ENCODE measurements around the gene PDE2A. TPM values are rescaled to one million over a fixed set of nuclear protein-coding genes. Genes with fewer than 3 reads are reported as not detected.

The PDE2A gene
- polyA plus RNA-seq, 3 donors: 0.18 to 1.7 (median 0.53) TPM

GRCh38 chr11:72584939-72585597 is 89.2 kb downstream of the PDE2A start:
- Histone ChIP-seq H3K4me3 (replicated peaks in 1 of 3; ENCODE audit: low read depth in 2 of 3, low read length in 3 of 3) (peak overlapping the region in 1 of 3 experiments; percentile 35), H3K27me3 (ENCODE audit: control insufficient read depth in 2 of 2, insufficient read depth in 2 of 2, low read length in 2 of 2) (peaks cover 6 to 31% of the 10 kb centered on the region in 2 donors), H4K20me1 (ENCODE audit: insufficient read depth, low read length) (no peaks in the 10 kb centered on the region), H2AFZ (ENCODE audit: insufficient read depth, low read depth, low read length, poor library complexity, severe bottlenecking) (no peak overlapping the region), H3K9me3 (replicated peaks in 1 of 2; ENCODE audit: control insufficient read depth in 1 of 2, insufficient read depth in 1 of 2, low read length in 2 of 2) (no peaks in the 10 kb centered on the region), H3K27ac (ENCODE audit: low read depth in 1 of 2, low read length in 2 of 2) (peak overlapping the region; percentile 65 to 69), H3K4me2 (replicated peaks; ENCODE audit: extremely low read depth, low read length, poor library complexity, severe bottlenecking) (peak overlapping the region; percentile 27), H3K9ac (ENCODE audit: insufficient read depth, low read length, poor library complexity, severe bottlenecking) (peak overlapping the region; percentile 39), H3K36me3 (replicated peaks in 1 of 2; ENCODE audit: control insufficient read depth in 1 of 2, insufficient read depth in 2 of 2, low read length in 2 of 2) (no peaks in the 10 kb centered on the region), H3K79me2 (ENCODE audit: insufficient read depth, low read length) (no peaks in the 10 kb centered on the region), H3K4me1 (ENCODE audit: control insufficient read depth in 1 of 2, insufficient read depth in 2 of 2, low read length in 2 of 2) (peaks cover 37 to 39% of the 10 kb centered on the region in 2 donors)
- H3K4me1 Mint-ChIP-seq: peaks cover 55% of the 10 kb centered on the region
- peak overlapping the region; percentile 61 to 73 for H3K4me3 Mint-ChIP-seq
- peaks cover 3 to 17% of the 10 kb centered on the region in 2 donors for H3K36me3 Mint-ChIP-seq
- TF ChIP-seq CTCF (IDR thresholded peaks at IDR 0.05): no peak
- peak; percentile 52 to 67 (median 63) for DNase-seq
- peaks cover 0 to 19% (median 5%) of the 10 kb centered on the region in 7 donors for H3K9me3 Mint-ChIP-seq
- peak overlapping the region; percentile 65 to 93 (median 89) for H3K27ac Mint-ChIP-seq
- 0% methylated on average over 3 of the region's 12 CpGs for WGBS (ENCODE audit: insufficient coverage)
- intact Hi-C loops (cut with micrococcal nuclease): loop anchor here (2.0 to 5.0 kb wide), 3 partner anchors 57 to 103 kb away; no protein-coding TSS in a partner anchor
- peaks cover 49 to 68% (median 60%) of the 10 kb centered on the region in 3 donors for H3K27me3 Mint-ChIP-seq (ENCODE audit: low read depth in 3 of 3)

GRCh38 chr11:72584293-72584938 is 89.8 kb downstream of the PDE2A start:
- Histone ChIP-seq H4K20me1 (ENCODE audit: insufficient read depth, low read length) (no peaks in the 10 kb centered on the region), H3K36me3 (replicated peaks in 1 of 2; ENCODE audit: control insufficient read depth in 1 of 2, insufficient read depth in 2 of 2, low read length in 2 of 2) (no peaks in the 10 kb centered on the region), H3K27me3 (ENCODE audit: control insufficient read depth in 2 of 2, insufficient read depth in 2 of 2, low read length in 2 of 2) (peaks cover under 1 to 25% of the 10 kb centered on the region in 2 donors), H3K9ac (ENCODE audit: insufficient read depth, low read length, poor library complexity, severe bottlenecking) (peak overlapping the region; percentile 39), H3K4me2 (replicated peaks; ENCODE audit: extremely low read depth, low read length, poor library complexity, severe bottlenecking) (peak overlapping the region; percentile 27), H3K79me2 (ENCODE audit: insufficient read depth, low read length) (no peaks in the 10 kb centered on the region), H3K4me1 (ENCODE audit: control insufficient read depth in 1 of 2, insufficient read depth in 2 of 2, low read length in 2 of 2) (peaks cover 31 to 33% of the 10 kb centered on the region in 2 donors), H3K9me3 (replicated peaks in 1 of 2; ENCODE audit: control insufficient read depth in 1 of 2, insufficient read depth in 1 of 2, low read length in 2 of 2) (no peaks in the 10 kb centered on the region), H3K4me3 (replicated peaks in 1 of 3; ENCODE audit: low read depth in 2 of 3, low read length in 3 of 3) (peak overlapping the region in 1 of 3 experiments; percentile 35), H3K27ac (ENCODE audit: low read depth in 1 of 2, low read length in 2 of 2) (peak overlapping the region; percentile 65 to 69), H2AFZ (ENCODE audit: insufficient read depth, low read depth, low read length, poor library complexity, severe bottlenecking) (no peak overlapping the region)
- no peak for TF ChIP-seq CTCF (IDR thresholded peaks at IDR 0.05)
- peak overlapping the region; percentile 65 to 93 (median 89) for H3K27ac Mint-ChIP-seq
- peaks cover 49% of the 10 kb centered on the region for H3K4me1 Mint-ChIP-seq
- H3K36me3 Mint-ChIP-seq: peaks cover 3 to 17% of the 10 kb centered on the region in 2 donors
- H3K27me3 Mint-ChIP-seq (ENCODE audit: low read depth in 3 of 3): peaks cover 45 to 66% (median 54%) of the 10 kb centered on the region in 3 donors
- intact Hi-C loops (cut with micrococcal nuclease): loop anchor here in 1 of 2 donors (2.0 kb wide), 1 partner anchor 58 kb away; no protein-coding TSS in a partner anchor
- peak; percentile 91 to 95 (median 94) for DNase-seq
- peak overlapping the region; percentile 61 to 73 for H3K4me3 Mint-ChIP-seq
- 5% methylated on average over 46 of the region's 59 CpGs for whole genome bisulfite sequencing (ENCODE audit: insufficient coverage)
- peaks cover 0 to 19% (median 5%) of the 10 kb centered on the region in 7 donors for H3K9me3 Mint-ChIP-seq
